Activated CD8-positive, alpha-beta memory T cell treated with anti-CD3 and anti-CD28 coated beads for 36 hours (primary cell): ENCODE data around the gene AIG1. TPM values are rescaled to one million over a fixed set of nuclear protein-coding genes. Genes with fewer than 3 reads are reported as not detected.
"Not testable (repeated sequence)": the region's sequence is repeated elsewhere in the genome, so short reads cannot be mapped to it uniquely, and the experiment has no call there.

Source experiments
- CTCF ChIA-PET: fragments of 350-600 bp; sonication (Branson Sonifier 250); formaldehyde crosslinking; loops from one replicate; lab custom pipeline; 2021; ENCODE audit warnings: antibody characterized with exemption; lab: Charles Lee
- POLR2A ChIA-PET: fragments of 350-600 bp; sonication (Branson Sonifier 250); formaldehyde crosslinking; loops from one replicate; lab custom pipeline; 2021; ENCODE audit warnings: antibody characterized with exemption; lab: Charles Lee
- total RNA-seq, 2 experiments: library from RNA; stranded (reverse); gene quantifications; one replicate each; pipeline ENCODE4 v1.2.3, GENCODE V29; 2021

AIG1 gene
- total RNA-seq, 2 experiments from 2014 or later = 11.1 to 11.2 TPM

DNA sequence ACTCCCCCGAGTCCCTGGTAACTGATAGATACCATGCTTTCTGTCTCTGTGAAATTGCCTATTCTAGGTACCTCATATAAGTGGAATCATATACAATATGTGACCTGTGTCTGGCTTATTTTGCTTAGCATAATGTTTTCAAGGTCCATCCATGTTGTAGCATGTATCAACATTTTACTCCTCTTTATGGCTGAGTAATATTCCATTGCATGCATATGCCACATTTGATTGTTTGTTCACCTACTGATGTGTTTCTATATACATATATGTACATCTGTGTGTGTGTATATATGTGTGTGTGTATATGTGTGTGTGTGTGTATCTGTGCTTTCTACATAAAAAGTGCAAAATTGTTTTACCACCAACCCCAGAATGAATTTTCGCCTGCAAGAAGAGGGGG lies 270.7 kb downstream of the AIG1 start:
- POLR2A ChIA-PET = no interaction called here
- CTCF ChIA-PET = no interaction called here

DNA sequence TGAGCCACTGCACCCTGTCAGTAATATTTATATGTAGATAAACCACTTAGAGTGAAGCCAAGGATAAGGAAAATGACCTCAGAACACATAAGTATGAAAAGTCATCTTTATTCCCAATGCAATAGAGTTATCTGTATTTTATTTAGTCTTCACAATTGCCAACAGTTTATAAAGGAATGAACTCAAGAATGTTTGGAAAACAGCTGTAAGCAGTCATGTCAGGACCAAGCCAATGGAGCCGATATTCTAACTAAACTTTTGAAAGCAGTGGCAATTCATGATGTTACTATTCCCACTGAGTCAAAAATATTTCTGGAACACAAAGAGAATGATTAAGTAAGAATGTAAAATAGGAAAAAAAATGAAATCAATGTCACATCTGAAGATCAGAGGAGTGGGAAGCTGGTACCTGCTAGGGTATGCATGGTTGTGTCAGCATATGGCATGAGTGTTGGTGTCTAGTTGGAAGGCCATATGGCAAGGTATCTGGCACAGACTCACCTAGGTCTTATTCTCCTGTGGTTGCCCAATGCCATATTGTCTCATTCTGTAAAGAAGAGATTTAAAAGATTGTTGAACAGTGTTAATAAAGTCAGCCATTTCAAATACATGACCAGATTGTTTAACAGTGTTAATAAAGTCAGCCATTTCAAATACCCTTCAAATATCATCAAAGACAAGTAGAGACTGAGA lies 271.6 kb downstream of the AIG1 start:
- CTCF ChIA-PET = no interaction called here

DNA sequence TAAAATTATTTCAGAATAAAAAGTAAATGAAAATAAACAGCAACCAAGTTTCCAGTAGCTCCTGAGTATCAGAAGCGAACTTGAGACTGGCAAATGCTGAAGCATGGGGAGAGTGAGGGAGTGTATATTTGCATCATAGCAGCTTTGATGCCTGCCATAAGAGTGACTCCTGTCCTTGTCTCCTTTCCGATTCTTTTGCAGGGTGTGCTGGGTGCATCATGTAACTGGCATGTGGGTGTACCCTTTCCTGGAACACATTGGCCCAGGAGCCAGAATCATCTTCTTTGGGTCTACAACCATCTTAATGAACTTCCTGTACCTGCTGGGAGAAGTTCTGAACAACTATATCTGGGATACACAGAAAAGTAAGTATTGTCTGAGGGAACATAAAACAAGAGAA lies 272.4 kb downstream of the AIG1 start:
- ChIA-PET POLR2A (no interaction called here), CTCF (no interaction called here)

More for the DNA sequence above, 271.6 kb downstream of the AIG1 start:
- POLR2A ChIA-PET = no interaction called here

DNA sequence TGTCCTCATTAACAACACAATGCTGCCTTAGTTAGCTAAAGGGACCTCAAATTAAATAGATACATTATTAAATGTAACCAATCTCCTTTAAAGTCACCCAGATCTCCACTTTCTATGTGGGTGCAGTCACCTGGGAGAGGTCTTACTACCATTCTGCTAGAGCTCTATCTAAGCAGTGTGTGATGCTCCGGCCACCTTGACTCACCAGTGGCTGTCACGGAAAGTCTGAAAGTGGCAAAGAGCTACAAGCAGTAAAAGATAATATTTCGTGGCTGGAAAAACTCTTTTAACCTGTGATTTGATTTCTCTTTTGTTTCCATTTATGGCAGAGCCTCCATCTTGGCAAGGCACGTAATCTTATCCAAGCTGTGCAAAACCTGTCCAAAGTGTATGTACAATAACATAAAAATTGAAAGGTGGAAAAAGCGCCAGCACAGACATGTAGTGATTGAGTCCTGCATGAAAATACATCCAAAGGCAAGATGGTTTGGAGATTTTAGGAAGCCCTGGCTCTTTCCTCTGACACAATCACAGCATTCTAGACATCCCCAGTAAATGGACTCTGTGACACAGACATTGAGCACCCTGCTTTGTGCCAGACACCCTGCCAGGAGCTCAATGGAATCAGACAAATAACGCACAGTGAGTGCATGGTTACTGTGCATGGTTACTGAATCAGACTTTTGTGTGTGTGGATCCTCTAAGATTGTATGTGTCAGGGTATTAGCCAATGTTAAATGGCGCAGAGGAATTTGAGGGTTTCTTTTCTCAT lies 273.2 kb downstream of the AIG1 start:
- ChIA-PET POLR2A (no interaction called here), CTCF (no interaction called here)

DNA sequence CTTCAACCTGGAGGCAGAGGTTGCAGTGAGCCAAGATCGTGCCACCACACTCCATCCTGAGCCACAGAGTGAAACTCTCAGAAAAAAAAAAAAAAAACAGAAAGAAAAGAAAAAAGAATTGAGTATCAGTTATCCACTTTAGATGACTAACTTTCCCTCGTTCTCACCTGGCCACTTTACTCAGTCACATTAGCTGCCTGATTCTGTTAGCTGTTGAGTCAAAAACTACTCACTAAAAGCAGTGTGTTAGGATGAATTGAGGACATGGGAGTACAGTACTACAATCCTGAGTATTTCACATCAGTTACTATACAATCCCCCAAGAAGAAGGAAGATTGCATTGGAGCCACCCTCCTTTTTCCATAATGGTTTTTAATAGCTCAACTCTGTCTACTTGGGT lies 275.2 kb downstream of the AIG1 start:
- ChIA-PET POLR2A (no interaction called here), CTCF (no interaction called here)

DNA sequence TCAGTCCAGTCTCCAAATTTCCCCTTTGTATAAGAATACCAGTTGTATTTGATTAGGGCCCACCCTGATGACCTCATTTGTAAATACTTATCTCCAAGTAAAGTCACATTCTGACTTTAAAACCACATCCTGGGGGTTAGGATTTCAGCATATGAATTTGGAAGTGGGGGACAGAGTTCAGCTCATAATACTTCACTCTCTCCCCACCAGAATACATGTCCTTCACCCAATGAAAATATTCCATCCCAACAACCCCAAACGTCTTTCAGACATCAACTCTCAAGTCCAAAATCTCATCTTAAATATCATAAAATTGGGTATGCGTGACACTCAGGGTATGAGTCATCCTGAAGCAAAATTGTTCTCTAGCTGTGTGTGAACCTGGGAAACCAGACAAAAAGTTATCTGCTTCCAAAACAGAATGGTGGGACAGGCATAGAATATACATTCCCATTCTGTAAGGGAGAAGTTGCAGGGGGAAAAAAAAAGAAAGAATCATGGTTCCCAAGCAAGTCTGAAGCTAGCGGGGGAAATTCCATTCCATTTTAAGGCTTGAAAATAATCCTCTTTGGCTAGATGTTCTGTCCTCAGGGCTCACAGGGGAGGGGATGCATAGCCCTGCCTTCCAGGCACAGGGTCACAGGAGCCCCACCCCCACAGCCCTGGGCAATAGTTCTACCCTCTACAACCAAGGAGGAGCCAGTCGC lies 275.9 kb downstream of the AIG1 start:
- CTCF ChIA-PET = interaction anchor here (1.1 kb wide), 1 partner anchor 10 kb away, joined by 4 read pairs; no protein-coding TSS in a partner anchor
- POLR2A ChIA-PET = no interaction called here

DNA sequence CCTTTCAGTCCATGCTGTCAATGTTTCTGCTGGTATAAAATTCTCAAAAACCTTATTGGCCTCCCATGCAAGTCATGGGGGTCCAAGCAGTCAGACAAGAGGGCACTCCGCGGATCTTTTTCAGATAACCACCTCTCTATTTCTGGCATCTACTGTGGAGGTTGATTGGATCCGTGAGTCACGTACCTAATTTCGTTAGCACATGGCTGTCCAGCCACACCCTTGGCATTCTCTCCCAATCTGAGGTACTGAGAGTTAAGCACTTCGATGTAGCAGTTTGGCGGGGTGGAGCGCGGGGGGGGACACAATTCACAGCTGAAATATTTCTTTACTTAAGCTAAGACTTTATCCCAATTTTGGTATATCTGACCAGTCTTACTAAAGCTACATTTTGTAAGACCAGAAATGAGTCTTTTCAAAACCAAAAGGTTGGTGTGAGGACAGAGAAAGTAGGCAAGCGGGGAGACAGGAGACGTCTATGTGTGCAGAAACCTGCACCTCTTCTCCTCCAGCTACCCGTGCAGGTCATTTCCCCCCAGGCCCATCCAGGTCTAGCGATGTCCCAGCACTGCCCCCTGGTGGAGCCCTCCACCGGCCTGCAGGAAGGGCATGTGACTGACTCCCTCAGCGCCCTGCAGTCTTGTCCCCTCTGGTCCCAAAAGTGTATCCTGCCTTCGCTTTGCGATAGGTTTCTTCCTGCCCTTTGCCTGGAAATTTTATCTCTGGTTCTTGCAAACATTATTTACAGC lies 276.7 kb downstream of the AIG1 start:
- CTCF ChIA-PET = interaction anchor here (1.1 kb wide), 1 partner anchor 9 kb away, joined by 4 read pairs; no protein-coding TSS in a partner anchor
- POLR2A ChIA-PET = no interaction called here

DNA sequence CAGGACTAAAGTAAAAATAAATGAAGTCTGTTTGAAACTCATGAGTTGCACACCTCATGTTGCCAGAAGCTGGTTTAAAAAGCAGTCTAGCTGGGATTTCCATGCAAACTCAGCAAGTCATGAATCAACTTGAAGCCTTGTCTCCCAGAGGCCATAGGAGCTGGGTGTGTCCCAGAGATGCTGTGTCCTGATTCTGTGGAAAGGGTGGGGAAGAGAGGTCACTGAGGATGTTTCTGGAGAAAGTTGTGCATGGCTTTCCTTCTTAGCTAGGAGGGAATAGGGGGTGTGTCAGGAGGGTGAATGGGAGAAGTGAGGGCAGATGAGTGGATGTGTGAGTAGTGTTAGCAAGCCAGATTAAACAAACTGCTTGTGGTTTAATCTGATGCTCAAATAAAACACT lies 278.5 kb downstream of the AIG1 start:
- ChIA-PET POLR2A (no interaction called here), CTCF (no interaction called here)

DNA sequence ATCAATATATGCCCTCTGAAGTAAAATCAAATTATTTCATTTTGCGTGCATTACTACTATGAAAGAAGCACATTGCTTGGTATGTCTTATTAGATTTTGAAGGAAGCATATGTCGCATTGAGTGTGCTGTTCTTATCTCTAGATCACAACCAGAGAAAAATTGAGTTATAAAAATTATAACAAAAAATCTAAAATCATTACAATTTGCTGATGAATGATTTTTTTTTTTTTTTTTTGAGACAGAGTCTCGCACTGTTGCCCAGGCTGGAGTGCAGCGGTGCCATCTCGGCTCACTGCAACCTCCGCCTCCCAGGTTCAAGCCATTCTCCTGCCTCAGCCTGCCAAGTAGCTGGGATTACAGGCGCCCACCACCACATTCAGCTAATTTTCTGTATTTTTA lies 284.8 kb downstream of the AIG1 start:
- CTCF ChIA-PET = not testable (repeated sequence)

DNA sequence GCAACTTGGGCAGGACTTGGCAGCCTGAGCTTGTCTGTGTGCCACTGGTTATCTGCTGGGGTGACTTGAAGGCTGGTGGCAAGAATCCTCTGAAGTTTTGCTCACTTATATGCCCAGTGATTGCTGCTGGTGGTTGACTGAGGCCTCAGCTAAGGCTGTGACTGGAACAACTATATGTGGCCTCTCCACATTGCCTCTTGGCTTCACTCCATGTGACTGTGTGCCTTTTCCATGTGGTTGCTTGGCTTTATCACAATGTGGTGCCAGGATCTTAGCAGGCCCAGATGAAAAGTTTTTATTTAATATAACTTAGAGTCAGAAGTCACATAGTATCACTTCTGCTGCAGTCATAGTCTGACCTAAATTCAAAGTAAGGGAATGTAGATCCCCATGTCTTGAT lies 285.3 kb downstream of the AIG1 start:
- ChIA-PET POLR2A (no interaction called here), CTCF (interaction anchor here (1.3 kb wide), 1 partner anchor 9 kb away, joined by 4 read pairs; no protein-coding TSS in a partner anchor)

More for the DNA sequence above, 284.8 kb downstream of the AIG1 start:
- POLR2A ChIA-PET = not testable (repeated sequence)

DNA sequence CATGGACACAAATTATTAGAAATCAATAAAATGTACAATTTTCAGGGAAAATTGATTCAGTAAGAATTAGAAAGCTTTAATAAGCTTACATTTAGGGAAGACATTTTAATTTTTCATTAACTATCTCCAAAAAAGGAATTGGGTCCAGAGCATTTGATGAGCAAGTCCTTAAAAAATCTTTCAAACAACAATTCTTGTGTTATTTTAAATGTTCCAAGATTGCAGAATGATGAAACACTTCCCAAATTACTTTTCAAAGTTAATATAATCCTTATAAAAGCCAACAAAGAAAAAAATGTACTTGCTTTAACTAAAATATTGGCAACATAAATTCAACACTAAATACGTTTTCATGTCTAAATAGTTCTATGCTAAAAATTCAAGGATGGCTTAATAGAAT lies 287.8 kb downstream of the AIG1 start:
- POLR2A ChIA-PET = no interaction called here
- CTCF ChIA-PET = no interaction called here

DNA sequence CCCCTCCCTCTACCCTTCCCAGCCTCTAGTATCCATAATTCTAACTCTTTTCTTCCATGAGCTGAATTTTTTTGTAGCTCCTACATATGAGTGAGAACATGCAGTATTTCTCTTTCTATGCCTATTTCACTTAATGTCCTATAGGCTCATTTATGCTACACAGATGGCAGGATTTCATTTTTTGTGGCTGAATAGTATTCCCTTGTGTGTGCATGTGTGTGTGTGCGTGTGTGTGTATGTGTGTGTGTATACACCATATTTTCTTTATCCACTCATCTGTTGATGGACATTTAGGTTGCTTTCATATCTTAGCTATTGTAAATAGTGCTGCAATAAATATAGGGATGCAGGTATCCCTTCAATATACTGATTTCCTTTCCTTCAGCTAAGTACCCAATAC lies 288.8 kb downstream of the AIG1 start:
- ChIA-PET CTCF (interaction anchor here (0.9 kb wide), 1 partner anchor 656 kb away, joined by 3 read pairs; no protein-coding TSS in a partner anchor), POLR2A (no interaction called here)

DNA sequence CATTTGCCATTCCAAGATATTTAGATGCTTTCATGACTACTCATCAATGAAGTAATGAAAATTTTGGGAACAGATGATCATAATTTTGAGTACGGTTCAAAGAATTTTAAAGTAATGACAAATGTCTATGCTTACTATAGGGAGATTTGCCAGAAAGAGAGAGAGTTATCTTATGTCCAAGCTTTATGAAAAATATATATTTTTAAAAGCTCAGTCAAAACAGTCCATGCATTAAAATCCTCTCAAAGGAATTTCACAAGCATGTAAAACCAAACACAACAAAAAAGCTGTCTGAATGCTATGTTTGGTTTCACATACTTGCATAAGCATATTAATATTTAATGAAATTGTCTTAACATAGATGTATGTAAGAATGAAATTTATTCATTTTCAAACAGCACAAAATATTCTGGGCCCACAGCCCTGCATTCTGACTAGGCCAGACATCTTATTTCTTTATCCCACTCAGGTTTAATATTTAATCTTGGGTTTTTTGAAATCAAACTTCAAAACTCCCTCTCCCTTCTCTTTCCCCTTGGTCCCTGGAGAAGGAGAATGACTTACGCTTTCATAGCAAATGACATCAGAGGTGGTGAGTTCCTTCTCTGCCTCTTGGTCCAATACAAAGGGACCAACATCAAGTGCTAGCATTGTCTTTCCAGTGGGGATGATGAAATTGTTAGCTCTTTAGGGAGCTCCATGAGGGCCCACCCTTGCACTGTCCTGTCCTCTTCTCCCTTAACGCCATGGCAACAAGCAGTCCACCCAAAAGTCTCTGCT lies 295.6 kb downstream of the AIG1 start:
- CTCF ChIA-PET = no interaction called here
- POLR2A ChIA-PET = no interaction called here

DNA sequence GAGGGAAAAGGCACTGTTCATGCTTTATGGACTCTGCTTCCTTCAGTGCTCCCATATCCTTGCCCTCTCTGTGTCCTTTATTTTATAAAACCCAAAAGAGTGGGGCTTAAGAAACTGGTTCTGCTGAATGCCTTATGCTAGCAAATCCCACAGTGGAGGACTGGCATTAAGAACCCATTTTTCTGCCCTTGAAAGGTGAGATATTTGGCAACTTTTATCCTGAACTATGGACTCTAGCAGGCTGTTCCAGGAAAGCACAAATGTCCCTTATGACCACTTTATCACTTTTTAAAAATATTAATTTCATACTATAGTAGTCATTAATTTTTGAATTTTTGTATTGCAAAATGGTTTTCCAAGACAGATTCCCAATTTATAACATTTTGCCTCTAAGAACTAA lies 296.5 kb downstream of the AIG1 start:
- CTCF ChIA-PET = no interaction called here

DNA sequence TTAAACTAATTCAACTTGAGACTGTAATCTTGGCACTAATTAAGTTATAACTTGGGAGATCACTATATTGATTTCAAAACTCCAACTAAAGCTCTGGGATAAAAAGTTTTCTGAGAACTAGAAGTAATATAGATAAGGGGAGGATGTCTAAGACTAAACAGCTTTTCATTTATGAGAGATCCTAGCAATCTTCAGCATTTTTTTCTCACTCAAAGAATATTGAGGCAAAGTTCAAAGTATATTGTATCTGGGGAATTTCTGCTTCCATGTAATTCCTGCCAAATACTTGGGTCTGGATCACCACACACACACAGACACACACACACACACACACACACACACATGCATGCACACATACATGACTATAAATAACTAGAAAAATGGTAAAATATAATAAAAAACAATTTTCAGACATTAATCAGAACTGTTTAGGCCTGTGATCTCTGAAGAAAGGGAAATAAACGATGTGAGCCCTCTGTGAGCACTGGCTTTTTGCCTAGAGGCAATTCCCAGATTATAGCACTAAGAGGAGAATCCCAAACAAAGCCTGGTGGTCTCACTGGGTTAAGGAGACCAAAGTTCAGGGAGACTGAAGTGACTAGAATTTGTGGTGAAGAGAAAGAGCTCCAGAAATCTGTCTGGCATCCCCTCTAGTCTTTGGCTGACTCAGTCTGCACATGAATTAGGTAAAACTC lies 297.0 kb downstream of the AIG1 start:
- POLR2A ChIA-PET = no interaction called here
- CTCF ChIA-PET = no interaction called here

More for the DNA sequence above, 296.5 kb downstream of the AIG1 start:
- POLR2A ChIA-PET = no interaction called here

DNA sequence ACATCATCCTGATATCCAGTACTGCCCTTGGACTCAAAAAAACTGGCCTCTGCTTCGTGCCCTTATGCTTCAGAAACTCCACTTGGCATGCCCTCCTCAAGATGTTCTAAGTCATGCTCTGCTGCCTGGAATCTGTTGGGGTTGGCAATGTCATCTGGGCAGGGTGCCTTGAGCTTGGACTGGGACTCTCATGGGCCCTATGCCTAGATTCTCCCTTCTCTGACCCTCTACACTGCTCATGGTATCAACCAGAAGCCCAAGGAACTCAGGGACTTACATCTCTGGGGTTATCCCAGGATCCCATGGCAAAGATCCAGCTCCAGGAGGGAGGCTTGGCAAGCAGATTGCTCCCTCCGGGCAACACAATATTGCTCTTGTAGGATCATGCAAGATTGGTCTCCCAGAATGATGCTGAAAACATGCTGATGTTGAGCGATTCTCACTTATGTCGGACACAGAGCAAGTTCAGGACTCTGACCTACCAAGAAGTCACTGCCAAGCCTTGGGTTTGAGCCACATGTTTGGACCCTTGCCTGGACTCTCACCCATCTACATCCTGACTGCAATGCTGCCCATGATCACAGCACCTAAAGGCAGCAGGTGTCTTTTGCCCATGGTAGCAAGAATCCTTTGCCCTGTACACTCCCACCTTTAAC lies 301.0 kb downstream of the AIG1 start:
- ChIA-PET POLR2A (no interaction called here), CTCF (no interaction called here)

DNA sequence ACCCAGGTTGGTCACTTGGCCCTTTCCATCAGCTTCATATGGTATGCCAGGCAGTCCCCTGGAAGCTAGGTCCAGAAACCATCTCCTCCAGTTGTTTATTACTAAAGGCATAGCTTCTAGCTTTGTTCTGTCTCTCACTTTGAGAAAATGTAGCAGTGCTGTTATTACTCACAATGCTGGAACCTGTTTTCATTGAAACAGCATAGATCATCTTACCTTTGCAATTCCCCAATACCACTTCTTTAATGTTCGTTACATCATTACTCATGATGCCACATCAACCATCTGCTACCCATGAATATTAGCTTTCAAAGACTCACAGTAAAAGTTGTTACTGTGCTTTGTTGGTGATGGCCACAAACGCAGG lies 301.5 kb downstream of the AIG1 start:
- POLR2A ChIA-PET = no interaction called here
- CTCF ChIA-PET = no interaction called here

DNA sequence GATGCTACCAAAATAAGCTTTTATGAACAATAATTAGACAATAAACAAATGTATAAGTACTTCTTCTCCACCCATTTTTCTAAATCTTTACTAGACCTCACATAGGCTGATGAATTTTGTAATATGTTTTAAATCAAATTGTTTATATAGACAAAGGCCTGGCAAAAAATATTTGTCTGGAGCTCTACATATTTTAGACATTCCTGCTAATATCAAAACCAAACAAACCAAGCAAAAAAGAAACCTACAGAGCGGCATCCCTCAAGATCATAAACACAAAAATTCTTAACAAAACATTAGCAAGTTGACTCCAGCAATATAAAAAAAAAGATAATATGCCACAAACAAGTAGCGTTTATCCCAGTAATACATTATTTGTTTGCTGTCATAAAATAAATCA lies 302.6 kb downstream of the AIG1 start:
- POLR2A ChIA-PET = no interaction called here
- CTCF ChIA-PET = no interaction called here
